HG03378 (cell line): ENCODE measurements around the gene LIX1L.

Experiments
- ATAC-seq: cut with Tn5 transposase; IDR thresholded peaks from one replicate; pipeline ENCODE4 v1.9.1; 2021; ENCODE audit warnings: mild to moderate bottlenecking, moderate library complexity; ENCODE audit not compliant: unreplicated experiment

LIX1L gene

GRCh38 chr1:145963265-145964019 lies 5.6 kb upstream of the LIX1L start:
- no peak for ATAC-seq

- no peak for ATAC-seq
These were observed 4.6 kb upstream of the LIX1L start for GRCh38 chr1:145962157-145963102.

- ATAC-seq = no peak
These were observed 3.8 kb upstream of the LIX1L start for GRCh38 chr1:145961425-145962156.

GRCh38 chr1:145961109-145961424 lies 3.2 kb upstream of the LIX1L start:
- no peak for ATAC-seq

GRCh38 chr1:145960468-145961108 lies 2.8 kb upstream of the LIX1L start:
- no peak for ATAC-seq

GRCh38 chr1:145959957-145960467 lies 2.2 kb upstream of the LIX1L start:
- ATAC-seq = no peak

- no peak for ATAC-seq
These were observed 1.5 kb upstream of the LIX1L start for GRCh38 chr1:145959333-145959732.

GRCh38 chr1:145958734-145959133 lies 917 bp upstream of the LIX1L start:
- ATAC-seq = no peak

GRCh38 chr1:145956781-145957442 lies 905 bp downstream of the LIX1L start:
- no peak for ATAC-seq

GRCh38 chr1:145956361-145956760 lies 1.5 kb downstream of the LIX1L start:
- ATAC-seq = no peak

GRCh38 chr1:145955436-145955835 lies 2.4 kb downstream of the LIX1L start:
- ATAC-seq = no peak

GRCh38 chr1:145953861-145954260 lies 4.0 kb downstream of the LIX1L start:
- no peak for ATAC-seq

- no peak for ATAC-seq
These were observed 4.9 kb downstream of the LIX1L start for GRCh38 chr1:145952903-145953302.

- ATAC-seq = no peak
These were observed 6.3 kb downstream of the LIX1L start for GRCh38 chr1:145951526-145951925.

GRCh38 chr1:145949219-145949618 lies 8.6 kb downstream of the LIX1L start:
- no peak for ATAC-seq

GRCh38 chr1:145947551-145947950 lies 10.3 kb downstream of the LIX1L start:
- no peak for ATAC-seq

GRCh38 chr1:145946477-145946986 lies 11.3 kb downstream of the LIX1L start:
- ATAC-seq = no peak

GRCh38 chr1:145944532-145944931 lies 13.3 kb downstream of the LIX1L start:
- no peak for ATAC-seq

- no peak for ATAC-seq
These were observed 14.9 kb downstream of the LIX1L start for GRCh38 chr1:145942871-145943270.

GRCh38 chr1:145942405-145942804 lies 15.4 kb downstream of the LIX1L start:
- no peak for ATAC-seq
